Common myeloid progenitor, CD34-positive (primary cell): ENCODE measurements around the gene RER1.

Experiments used
- CTCF ChIA-PET: fragments of 350-600 bp; sonication (Branson Sonifier 250); formaldehyde crosslinking; loops from one replicate; lab custom pipeline; 2021; ENCODE audit warnings: antibody characterized with exemption; lab: Charles Lee
- POLR2A ChIA-PET: fragments of 350-600 bp; sonication (Branson Sonifier 250); formaldehyde crosslinking; loops from one replicate; lab custom pipeline; 2021; ENCODE audit warnings: antibody characterized with exemption; lab: Charles Lee
- DNase-seq, 3 donors: peaks; one replicate each; pipeline versions ENCODE4 v3.0.0 to v3.0.0-alpha.2; 2013
- H3K27ac ChIP-seq, 2 experiments: 1 replicate in 1 of 2; 2 replicates in 1 of 2; pipeline ENCODE4 v1.7.0; 2013; ENCODE audit warnings: inconsistent platforms in 2 of 2, low read length in 2 of 2, mild to moderate bottlenecking in 2 of 2, low read depth in 1 of 2, moderate library complexity in 1 of 2; ENCODE audit not compliant: severe bottlenecking in 2 of 2, insufficient read depth in 1 of 2, poor library complexity in 1 of 2
- H3K27me3 ChIP-seq, 5 experiments: replicated peaks in 2 of 5; 1 replicate in 3 of 5; 2 replicates in 2 of 5; pipeline versions ENCODE4 v1.6.1 to v1.7.0; 2013; ENCODE audit warnings: low read length in 4 of 5, mild to moderate bottlenecking in 2 of 5, moderate library complexity in 2 of 5, inconsistent platforms in 1 of 5; ENCODE audit not compliant: insufficient read depth in 5 of 5, control insufficient read depth in 4 of 5
- H3K36me3 ChIP-seq, 4 experiments: 1 replicate in 2 of 4; 2 replicates in 2 of 4; pipeline versions ENCODE4 v1.6.1 to v1.7.0; 2013; ENCODE audit warnings: low read length in 3 of 4, control low read depth in 1 of 4, mild to moderate bottlenecking in 1 of 4; ENCODE audit not compliant: control insufficient read depth in 4 of 4, insufficient read depth in 4 of 4
- H3K4me1 ChIP-seq, 4 experiments: 1 replicate in 3 of 4; 2 replicates in 1 of 4; pipeline versions ENCODE4 v1.6.1 to v1.7.1; 2013; ENCODE audit warnings: low read length in 3 of 4, mild to moderate bottlenecking in 3 of 4, control low read depth in 1 of 4, inconsistent platforms in 1 of 4, moderate library complexity in 1 of 4; ENCODE audit not compliant: control insufficient read depth in 4 of 4, insufficient read depth in 4 of 4; ENCODE audit errors: control extremely low read depth in 1 of 4
- H3K4me3 ChIP-seq, 7 experiments: 1 replicate in 4 of 7; 2 replicates in 3 of 7; pipeline versions ENCODE4 v1.5.1 to v1.7.0; 2013; ENCODE audit warnings: mild to moderate bottlenecking in 7 of 7, low read length in 6 of 7, moderate library complexity in 6 of 7, inconsistent platforms in 2 of 7, low read depth in 2 of 7, control low read depth in 1 of 7; ENCODE audit not compliant: insufficient read depth in 4 of 7, control insufficient read depth in 1 of 7; ENCODE audit errors: extremely low read depth in 1 of 7
- H3K9me3 ChIP-seq, 5 experiments: 1 replicate in 4 of 5; 2 replicates in 1 of 5; pipeline versions ENCODE4 v1.6.1 to v1.7.1; 2013; ENCODE audit warnings: low read length in 4 of 5, mild to moderate bottlenecking in 2 of 5, inconsistent platforms in 1 of 5, low read depth in 1 of 5, moderate library complexity in 1 of 5; ENCODE audit not compliant: control insufficient read depth in 4 of 5, insufficient read depth in 2 of 5; ENCODE audit errors: control extremely low read depth in 1 of 5
- WGBS: methylation state at CpG from one replicate; pipeline ENCODE4 v1.1.5; 2013; ENCODE audit not compliant: insufficient coverage; 5-methylcytosine and 5-hydroxymethylcytosine counted together

RER1 gene

DNA sequence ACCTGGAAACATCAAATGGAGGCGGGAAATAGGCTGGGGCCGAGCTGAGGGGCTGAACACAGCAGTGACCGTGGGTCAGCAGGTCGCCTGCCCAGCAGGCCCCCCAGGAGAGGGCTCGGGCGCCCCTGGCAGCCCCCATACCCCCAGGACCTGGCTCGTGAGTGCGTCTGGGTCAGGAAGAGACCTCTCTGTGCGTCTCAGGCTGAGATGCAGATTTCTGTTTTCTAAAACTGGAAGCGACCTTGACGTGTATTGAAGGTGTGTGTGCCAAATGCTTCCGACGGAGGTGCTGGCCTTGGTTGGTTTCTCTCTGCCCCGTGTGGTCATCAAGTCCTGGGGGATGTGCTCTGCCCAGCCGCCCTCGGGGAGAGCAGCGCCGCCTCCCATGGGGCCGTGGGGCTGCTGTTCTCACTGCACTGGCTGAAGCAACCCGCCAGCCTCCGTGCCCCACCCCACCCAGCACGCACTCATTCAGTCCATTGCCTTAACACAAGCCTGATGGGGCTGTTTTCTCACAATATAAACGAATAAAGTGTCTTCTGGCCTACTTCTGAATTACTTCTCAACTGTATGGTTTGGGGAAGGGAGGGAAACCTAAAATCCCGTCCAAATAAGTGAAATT lies 13.4 kb downstream of the RER1 start:
- POLR2A ChIA-PET, result no interaction called here
- WGBS, result 98% methylated on average over 23 of the region's 24 CpGs
- Histone ChIP-seq H3K27ac (no peak overlapping the region), H3K9me3 (no peaks in the 10 kb centered on the region), H3K4me3 (no peak overlapping the region), H3K27me3 (no peaks in the 10 kb centered on the region), H3K4me1 (no peaks in the 10 kb centered on the region), H3K36me3 (peaks cover 10 to 93% (median 66%) of the 10 kb centered on the region in 4 experiments)
- CTCF ChIA-PET, result no interaction called here
- DNase-seq, result no peak

DNA sequence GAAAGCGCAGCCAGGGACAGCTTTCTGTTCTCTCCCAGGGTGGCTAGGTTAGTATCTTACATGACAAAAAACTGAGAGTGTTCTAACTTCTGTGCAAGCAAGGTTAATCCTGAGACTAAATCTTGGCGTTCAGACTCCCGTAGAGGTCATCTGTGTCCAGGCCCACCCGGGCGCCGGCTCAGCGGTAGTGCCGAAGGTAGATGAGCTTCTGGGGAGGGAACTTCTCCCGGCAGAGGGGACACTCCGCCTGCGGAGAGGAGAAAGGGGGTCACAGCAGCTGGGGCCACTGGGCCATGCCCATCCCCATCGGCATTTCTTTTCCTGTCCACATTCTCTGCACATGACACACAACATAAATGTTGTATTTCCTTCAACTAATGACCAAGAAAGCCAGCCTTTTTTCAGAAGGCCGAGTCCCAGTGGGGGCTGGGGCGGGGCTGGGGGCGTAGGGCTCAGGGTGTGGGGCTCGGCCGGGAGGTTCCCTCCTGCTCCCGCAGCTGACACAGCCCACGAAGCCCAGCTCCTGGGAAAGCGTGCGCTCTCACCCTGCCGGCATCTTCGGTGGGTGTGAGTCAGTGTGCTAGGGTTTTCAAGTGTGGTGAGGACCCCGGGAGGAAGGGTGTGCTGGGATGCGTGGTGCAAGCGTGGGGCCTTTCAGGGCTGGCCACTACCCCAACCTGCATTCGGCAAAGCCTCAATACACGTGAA lies 14.1 kb downstream of the RER1 start:
- 97% methylated on average over 22 of the region's 28 CpGs for WGBS
- DNase-seq, result no peak
- Histone ChIP-seq H3K9me3 (no peaks in the 10 kb centered on the region), H3K27ac (no peak overlapping the region), H3K36me3 (peaks cover 8 to 91% (median 64%) of the 10 kb centered on the region in 4 experiments), H3K4me3 (no peak overlapping the region), H3K4me1 (no peaks in the 10 kb centered on the region), H3K27me3 (no peaks in the 10 kb centered on the region)
- CTCF ChIA-PET, result no interaction called here
- POLR2A ChIA-PET, result no interaction called here

DNA sequence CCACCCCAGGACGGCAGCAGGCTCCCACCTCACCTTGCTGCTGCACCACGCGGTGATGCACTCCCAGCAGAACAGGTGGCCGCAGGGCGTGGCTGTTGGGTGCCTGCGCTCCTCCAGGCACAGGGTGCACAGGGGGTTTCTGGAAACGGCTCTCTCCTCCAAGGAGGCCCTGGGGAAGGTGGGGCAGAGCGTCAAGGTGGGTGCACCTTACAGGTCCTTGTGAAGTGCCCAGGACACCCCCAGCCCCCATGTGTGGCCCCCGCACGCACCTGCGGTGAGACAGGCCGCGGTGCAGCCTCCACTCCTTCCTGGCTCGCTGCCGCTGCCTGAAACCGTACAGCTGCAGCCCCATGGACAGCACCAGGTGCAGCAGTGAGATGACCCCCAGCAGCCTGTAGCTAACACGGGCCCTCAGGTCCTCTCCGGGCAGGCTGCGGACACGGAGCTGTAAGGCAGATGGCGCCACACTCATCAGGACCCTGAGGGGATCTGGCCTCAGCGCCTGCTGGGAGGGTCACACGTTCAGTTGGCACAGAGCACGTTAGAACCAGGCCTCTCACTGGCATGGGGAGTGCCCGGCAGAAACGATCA lies 14.9 kb downstream of the RER1 start:
- ChIA-PET CTCF (no interaction called here), POLR2A (no interaction called here)
- Histone ChIP-seq H3K9me3 (no peaks in the 10 kb centered on the region), H3K36me3 (peaks cover 7 to 86% (median 60%) of the 10 kb centered on the region in 4 experiments), H3K4me3 (no peak overlapping the region), H3K27me3 (no peaks in the 10 kb centered on the region), H3K4me1 (peaks cover 0 to 3% (median 1%) of the 10 kb centered on the region in 4 experiments), H3K27ac (no peak overlapping the region)
- DNase-seq, result no peak
- 97% methylated on average over 26 of the region's 26 CpGs for WGBS

DNA sequence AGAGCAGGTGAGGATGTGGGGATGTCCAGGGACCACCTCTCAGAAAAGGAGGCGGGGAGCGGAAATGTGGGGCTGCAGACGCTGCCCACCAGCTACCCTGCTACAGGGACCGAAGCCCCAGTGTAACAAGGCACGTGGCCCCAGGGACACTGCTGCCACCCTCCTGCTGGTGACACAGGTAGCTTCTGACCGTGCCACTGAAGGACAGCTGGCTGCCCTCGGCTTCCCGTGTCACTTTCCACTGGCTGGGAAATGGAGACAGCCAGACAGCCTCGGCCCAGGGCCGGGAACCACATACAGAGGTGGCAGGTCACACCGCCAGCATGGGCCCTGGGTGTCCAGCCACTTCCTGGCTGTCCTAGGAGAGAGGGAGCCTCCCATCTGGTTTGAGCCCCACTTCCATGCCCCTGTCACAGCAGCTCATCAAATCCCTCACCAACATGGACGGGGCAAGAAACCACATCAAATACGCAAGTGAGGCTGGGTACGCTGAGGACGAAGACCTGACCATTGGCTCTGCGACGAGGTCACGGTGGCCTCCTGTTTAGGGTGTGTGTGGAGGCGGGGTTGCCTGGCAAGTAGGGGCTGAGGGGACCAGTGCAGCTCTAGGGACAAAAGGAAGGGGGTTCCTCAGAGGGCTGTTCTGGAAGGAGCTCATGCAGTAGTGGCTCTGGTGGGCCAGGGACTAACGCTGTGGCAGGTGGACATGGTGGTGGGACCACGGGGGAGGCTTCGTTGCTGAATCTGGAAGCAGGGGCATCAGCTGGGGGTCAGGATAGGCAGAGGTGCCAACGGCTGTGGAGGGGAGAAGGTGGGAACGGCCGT lies 15.7 kb downstream of the RER1 start:
- ChIA-PET CTCF (interaction anchor here (1.3 kb wide), 1 partner anchor 268 kb away, joined by 3 read pairs; no protein-coding TSS in a partner anchor), POLR2A (no interaction called here)
- WGBS, result 84% methylated on average over 23 of the region's 25 CpGs
- H3K27ac ChIP-seq, result no peak overlapping the region
- no peaks in the 10 kb centered on the region for H3K9me3 ChIP-seq
- H3K4me1 ChIP-seq, result peaks cover 0 to 9% (median 7%) of the 10 kb centered on the region in 4 experiments
- H3K27me3 ChIP-seq, result no peaks in the 10 kb centered on the region
- no peak for DNase-seq
- no peak overlapping the region for H3K4me3 ChIP-seq
- H3K36me3 ChIP-seq, result peaks cover 7 to 77% (median 54%) of the 10 kb centered on the region in 4 experiments

DNA sequence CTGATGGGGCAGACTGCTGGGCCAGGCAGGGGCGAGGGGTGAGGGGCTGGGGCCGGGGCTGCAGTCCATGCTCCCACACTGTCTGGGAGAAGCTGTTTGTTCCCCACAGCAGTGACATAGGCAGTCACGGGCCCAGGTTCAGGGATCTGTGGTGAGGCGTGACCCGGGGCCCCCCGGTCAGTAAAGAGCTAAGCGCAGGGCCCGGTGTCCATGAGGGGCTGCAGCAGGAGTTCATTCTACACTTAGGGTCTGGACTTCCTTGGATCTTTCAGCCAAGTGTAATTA lies 16.3 kb downstream of the RER1 start:
- H3K27me3 ChIP-seq, result no peaks in the 10 kb centered on the region
- CTCF ChIA-PET, result interaction anchor here (1.2 to 1.3 kb wide), 2 partner anchors 140 to 268 kb away, joined by 3 read pairs; no protein-coding TSS in a partner anchor

DNA sequence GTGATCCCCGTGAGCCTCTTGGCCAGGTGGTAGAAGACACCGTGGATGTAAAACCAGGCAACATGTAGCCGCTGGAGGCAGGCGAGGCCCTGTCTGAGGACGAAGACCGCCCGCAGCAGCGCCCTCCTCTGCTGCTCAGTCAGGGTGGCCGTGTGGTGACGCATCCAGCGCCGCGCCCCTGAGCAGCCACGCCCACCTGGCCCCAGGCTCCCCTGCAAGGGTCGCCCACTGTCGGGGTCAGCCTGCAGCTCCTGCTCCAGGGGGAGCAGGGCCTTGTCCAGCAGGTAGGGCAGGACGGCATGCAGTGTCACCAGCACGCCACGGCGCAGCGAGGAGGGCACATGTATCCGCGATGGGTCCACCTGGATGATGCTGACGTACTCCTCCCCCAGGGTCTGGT lies 16.8 kb downstream of the RER1 start:
- CTCF ChIA-PET, result interaction anchor here (1.2 kb wide), 1 partner anchor 139 kb away, joined by 3 read pairs; no protein-coding TSS in a partner anchor

More for the DNA sequence above, 16.3 kb downstream of the RER1 start:
- Histone ChIP-seq H3K4me1 (peaks cover 0 to 11% (median 10%) of the 10 kb centered on the region in 4 experiments), H3K36me3 (peaks cover 7 to 72% (median 49%) of the 10 kb centered on the region in 4 experiments), H3K9me3 (no peaks in the 10 kb centered on the region), H3K4me3 (no peak overlapping the region), H3K27ac (no peak overlapping the region)
- no peak for DNase-seq
- POLR2A ChIA-PET, result no interaction called here
- WGBS, result 95% methylated on average over 8 of the region's 8 CpGs

More for the DNA sequence above, 16.8 kb downstream of the RER1 start:
- Histone ChIP-seq H3K9me3 (no peaks in the 10 kb centered on the region), H3K36me3 (peaks cover 7 to 68% (median 45%) of the 10 kb centered on the region in 4 experiments), H3K4me3 (no peak overlapping the region), H3K4me1 (peaks cover 0 to 17% (median 15%) of the 10 kb centered on the region in 4 experiments), H3K27ac (no peak overlapping the region), H3K27me3 (no peaks in the 10 kb centered on the region)
- POLR2A ChIA-PET, result no interaction called here
- no peak for DNase-seq
- 98% methylated on average over 21 of the region's 24 CpGs for WGBS
